ENCODE data around the gene GSTK1.
A peak's percentile ranks its signal among the peaks of the same experiment; 100 is the strongest.

Gene GSTK1

GRCh38 chr7:143248761-143249354 is 14.4 kb upstream of the GSTK1 start:
- H3K27me3 ChIP-seq (replicated peaks; ENCODE audit: control insufficient read depth, insufficient read depth, low read length) = no peaks in the 10 kb centered on the region; the same call in 1 of the 2 replicates
- TF ChIP-seq CTCF (IDR thresholded peaks at IDR 0.05; ENCODE audit: insufficient read depth, low read length, poor library complexity, severe bottlenecking) = no peak
- no peak for DNase-seq (ENCODE audit: extremely low read depth, insufficient read length)

DNA sequence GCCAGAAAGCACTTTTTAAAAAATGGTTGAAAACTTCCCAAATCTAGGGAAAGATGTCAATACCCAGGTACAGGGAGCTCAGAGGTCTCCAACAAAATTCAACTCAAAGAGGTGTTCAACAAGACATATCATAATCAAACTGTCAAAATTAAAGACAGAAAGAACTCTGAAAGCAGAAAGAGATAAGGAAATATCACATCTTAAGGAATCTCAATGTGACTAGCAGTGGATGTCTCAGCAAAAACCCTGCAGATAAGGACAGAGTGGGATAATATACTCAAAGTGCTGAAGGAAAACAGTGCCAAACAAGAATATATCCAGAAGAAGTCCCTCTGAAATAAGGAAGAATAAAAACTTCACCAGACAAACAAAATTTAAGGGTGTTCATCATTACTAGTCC is 13.0 kb upstream of the GSTK1 start:
- Histone ChIP-seq H3K4me3 (replicated peaks; ENCODE audit: low read depth, low read length) (no peak overlapping the region), H3K36me3 (ENCODE audit: control insufficient read depth, insufficient read depth, low read length) (no peaks in the 10 kb centered on the region), H3K27me3 (replicated peaks; ENCODE audit: control insufficient read depth, insufficient read depth, low read length) (no peaks in the 10 kb centered on the region; the same call in 1 of the 2 replicates)
- TF ChIP-seq CTCF (IDR thresholded peaks at IDR 0.05; ENCODE audit: insufficient read depth, low read length, poor library complexity, severe bottlenecking) = no peak
- no peak for DNase-seq (ENCODE audit: extremely low read depth, insufficient read length)

More at GRCh38 chr7:143248761-143249354, 14.4 kb upstream of the GSTK1 start:
- no peaks in the 10 kb centered on the region for H3K36me3 ChIP-seq (ENCODE audit: control insufficient read depth, insufficient read depth, low read length)
- H3K4me3 ChIP-seq (replicated peaks; ENCODE audit: low read depth, low read length) = no peak overlapping the region

DNA sequence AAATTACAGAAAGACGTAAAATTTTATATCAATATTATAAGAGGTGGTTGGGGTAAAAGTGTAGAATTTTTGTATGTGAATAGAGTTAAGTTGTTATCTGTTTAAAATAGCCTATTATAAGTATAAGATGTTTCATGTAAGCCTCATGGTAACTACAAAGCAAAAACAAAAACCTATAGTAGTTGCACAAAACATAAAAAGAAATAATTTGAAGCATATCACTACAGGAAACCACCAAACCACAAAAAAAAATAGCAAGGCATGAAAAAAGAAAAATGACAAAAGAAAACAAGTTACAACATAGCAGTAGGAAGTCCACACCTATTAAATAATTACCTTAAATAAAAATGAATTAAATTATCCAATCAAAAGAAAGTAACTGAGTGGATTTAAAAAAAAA is 12.4 kb upstream of the GSTK1 start:
- TF ChIP-seq CTCF (IDR thresholded peaks at IDR 0.05; ENCODE audit: insufficient read depth, low read length, poor library complexity, severe bottlenecking) = no peak
- no peak for DNase-seq (ENCODE audit: extremely low read depth, insufficient read length)
- Histone ChIP-seq H3K36me3 (ENCODE audit: control insufficient read depth, insufficient read depth, low read length) (no peaks in the 10 kb centered on the region), H3K4me3 (replicated peaks; ENCODE audit: low read depth, low read length) (no peak overlapping the region), H3K27me3 (replicated peaks; ENCODE audit: control insufficient read depth, insufficient read depth, low read length) (no peaks in the 10 kb centered on the region; the same call in 1 of the 2 replicates)

DNA sequence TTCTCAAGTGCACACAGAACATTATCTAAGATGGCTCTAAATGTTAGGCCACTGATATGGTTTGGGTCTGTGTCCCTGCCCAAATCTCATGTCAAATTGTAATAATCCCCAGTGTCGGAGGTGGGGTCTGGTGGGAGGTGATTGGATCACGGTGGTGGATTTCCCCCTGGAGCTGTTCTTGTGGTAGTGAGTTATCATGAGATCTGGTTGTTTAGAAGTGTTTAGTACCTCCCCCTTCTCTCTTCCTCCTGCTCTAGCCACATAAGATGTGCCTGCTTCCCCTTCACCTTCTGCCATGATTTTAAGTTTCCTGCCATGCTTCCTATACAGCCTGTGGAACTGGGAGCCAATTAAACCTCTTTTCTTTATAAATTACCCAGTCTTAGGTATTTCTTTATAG is 11.2 kb upstream of the GSTK1 start:
- Histone ChIP-seq H3K36me3 (ENCODE audit: control insufficient read depth, insufficient read depth, low read length) (no peaks in the 10 kb centered on the region), H3K4me3 (replicated peaks; ENCODE audit: low read depth, low read length) (no peak overlapping the region), H3K27me3 (replicated peaks; ENCODE audit: control insufficient read depth, insufficient read depth, low read length) (no peaks in the 10 kb centered on the region; the same call in 1 of the 2 replicates)
- DNase-seq (ENCODE audit: extremely low read depth, insufficient read length) = no peak
- TF ChIP-seq CTCF (IDR thresholded peaks at IDR 0.05; ENCODE audit: insufficient read depth, low read length, poor library complexity, severe bottlenecking) = no peak

- no peak for DNase-seq (ENCODE audit: extremely low read depth, insufficient read length)
- H3K36me3 ChIP-seq (ENCODE audit: control insufficient read depth, insufficient read depth, low read length) = no peaks in the 10 kb centered on the region
- H3K27me3 ChIP-seq (replicated peaks; ENCODE audit: control insufficient read depth, insufficient read depth, low read length) = no peaks in the 10 kb centered on the region
- no peak overlapping the region for H3K4me3 ChIP-seq (replicated peaks; ENCODE audit: low read depth, low read length)
- TF ChIP-seq CTCF (IDR thresholded peaks at IDR 0.05; ENCODE audit: insufficient read depth, low read length, poor library complexity, severe bottlenecking) = no peak
Measured at GRCh38 chr7:143255564-143255963, 7.7 kb upstream of the GSTK1 start.

DNA sequence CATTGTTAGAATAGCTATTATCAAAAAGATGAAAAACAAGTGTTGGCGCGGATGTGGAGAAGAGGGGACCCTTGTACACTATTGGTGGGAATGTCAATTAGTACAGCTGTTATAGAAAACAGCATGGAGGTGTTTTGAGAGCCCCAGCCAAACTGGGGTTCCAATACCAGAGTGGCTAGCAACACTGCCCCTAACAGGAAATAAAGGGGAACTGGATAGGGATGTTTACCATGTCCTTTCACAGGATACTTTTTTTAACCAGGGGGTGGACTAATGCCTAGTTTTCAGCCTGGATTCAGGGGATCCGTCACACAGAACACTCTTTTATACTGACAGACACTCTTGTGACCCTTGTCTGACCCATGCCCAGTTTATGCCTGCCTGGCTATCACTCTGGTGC is 6.9 kb upstream of the GSTK1 start:
- DNase-seq (ENCODE audit: extremely low read depth, insufficient read length) = no peak
- Histone ChIP-seq H3K36me3 (ENCODE audit: control insufficient read depth, insufficient read depth, low read length) (no peaks in the 10 kb centered on the region), H3K27me3 (replicated peaks; ENCODE audit: control insufficient read depth, insufficient read depth, low read length) (no peaks in the 10 kb centered on the region), H3K4me3 (replicated peaks; ENCODE audit: low read depth, low read length) (no peak overlapping the region)
- TF ChIP-seq CTCF (IDR thresholded peaks at IDR 0.05; ENCODE audit: insufficient read depth, low read length, poor library complexity, severe bottlenecking) = peak; percentile 12

Data from GM06990 (cell line).